ENCODE data around the gene AURKAIP1.
"Not testable (repeated sequence)": the region's sequence is repeated elsewhere in the genome, so short reads cannot be mapped to it uniquely, and the experiment has no call there.

Gene AURKAIP1

DNA sequence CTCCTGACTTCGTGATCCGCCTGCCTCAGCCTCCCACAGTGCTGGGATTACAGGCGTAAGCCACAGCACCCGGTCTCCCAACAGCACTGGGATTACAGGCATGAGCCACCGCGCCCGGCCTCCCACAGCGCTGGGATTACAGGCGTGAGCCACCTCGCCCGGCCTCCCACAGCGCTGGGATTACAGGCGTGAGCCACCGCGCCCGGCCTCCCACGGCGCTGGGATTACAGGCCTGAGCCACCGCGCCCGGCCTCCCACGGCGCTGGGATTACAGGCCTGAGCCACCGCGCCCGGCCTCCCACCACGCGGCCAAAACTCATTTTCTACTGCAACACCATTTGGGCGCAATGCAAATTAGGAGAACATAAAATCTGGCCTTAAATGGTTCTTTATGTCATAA lies 10.3 kb upstream of the AURKAIP1 start:
- DNase-seq = not testable (repeated sequence)

GRCh38 chr1:1381294-1381693 lies 6.3 kb upstream of the AURKAIP1 start:
- no peak for DNase-seq

DNA sequence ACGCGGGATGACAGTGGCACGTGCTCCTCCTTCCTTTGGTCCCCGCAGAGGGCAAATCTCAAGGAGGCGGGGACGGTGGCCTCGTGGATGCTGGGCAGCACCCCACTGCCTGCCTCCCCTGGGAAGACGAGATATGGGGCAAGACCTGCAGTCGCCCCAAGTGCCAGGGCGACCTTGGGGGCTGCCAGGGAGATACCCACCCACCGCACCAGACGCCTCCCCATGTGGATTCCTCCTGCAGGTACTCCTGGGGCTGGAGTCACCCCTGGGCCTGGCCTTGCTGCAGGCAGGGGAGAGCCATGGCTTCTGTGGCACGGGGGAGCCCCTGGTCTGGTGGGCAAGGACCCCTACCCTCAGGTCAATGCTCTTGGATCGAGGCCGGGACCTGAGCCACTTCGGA lies 5.9 kb upstream of the AURKAIP1 start:
- no peak for DNase-seq

DNA sequence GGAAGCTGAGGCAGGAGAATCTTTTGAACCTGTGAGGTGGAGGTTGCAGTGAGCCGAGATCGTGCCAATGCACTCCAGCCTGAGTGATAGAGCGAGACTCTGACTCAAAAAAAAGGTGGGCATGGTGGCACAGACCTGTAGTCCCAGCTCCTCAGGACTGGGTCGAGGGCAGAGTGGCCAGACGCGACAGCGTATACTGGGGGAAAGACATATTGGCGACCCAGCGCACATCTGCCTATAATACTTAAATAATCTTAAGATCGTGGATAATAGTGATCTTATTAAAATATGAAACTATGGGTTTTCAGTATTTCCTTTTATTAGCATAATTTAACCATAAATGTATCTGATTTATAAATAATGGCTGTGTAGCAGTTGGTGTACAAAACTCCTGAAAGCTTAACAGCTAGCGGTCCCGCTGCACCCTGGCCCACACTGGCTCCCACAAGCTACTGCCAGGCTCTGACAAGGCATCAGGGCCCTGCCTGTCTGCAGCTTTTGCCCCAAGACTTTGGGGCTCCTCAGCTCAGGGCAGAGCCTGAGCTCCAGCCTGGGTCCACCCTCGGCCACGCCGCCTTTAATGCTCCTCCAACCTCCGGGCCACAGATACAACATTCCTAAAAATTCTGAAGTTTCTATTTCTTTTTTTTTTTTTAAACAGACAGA lies 2.7 kb upstream of the AURKAIP1 start:
- no peak for DNase-seq

DNA sequence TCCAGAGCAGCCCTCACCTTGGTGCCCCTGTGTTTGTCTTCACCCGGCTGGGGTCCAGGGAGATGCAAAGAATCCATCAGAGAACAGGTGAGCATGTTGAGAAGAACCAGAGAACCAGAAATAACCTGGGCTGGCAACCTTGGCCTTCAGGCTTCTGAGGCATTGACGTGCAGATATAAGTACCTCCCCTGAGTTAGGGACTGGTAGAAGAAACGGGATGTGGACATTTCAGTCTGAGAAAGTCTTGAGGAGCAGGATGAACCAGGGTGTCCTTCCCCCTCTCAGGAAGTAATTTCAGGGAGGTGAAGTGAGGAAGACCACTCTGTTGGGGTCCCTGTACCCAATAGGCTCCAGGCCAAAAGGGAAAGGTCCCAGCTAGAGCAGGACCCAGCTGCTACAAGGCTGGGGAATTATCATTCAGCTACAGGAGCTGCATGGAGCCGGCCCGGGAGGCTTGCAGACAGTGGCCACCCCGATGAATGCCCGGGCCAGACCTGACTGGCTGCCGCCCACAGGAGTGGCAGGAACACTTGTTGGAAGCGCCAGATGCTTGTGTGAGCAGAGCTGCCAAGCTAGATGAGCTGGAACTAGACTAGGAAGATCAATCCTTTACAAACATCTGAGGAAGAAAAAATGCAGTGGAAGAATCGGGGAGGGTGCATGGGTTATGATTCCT lies 1.7 kb upstream of the AURKAIP1 start:
- DNase-seq = no peak

GRCh38 chr1:1374589-1374928 lies 448 bp downstream of the AURKAIP1 start:
- DNase-seq = peak in 1 of 3 donors; percentile 25

- DNase-seq = no peak
These were observed 1.0 kb downstream of the AURKAIP1 start for GRCh38 chr1:1373815-1374588.

DNA sequence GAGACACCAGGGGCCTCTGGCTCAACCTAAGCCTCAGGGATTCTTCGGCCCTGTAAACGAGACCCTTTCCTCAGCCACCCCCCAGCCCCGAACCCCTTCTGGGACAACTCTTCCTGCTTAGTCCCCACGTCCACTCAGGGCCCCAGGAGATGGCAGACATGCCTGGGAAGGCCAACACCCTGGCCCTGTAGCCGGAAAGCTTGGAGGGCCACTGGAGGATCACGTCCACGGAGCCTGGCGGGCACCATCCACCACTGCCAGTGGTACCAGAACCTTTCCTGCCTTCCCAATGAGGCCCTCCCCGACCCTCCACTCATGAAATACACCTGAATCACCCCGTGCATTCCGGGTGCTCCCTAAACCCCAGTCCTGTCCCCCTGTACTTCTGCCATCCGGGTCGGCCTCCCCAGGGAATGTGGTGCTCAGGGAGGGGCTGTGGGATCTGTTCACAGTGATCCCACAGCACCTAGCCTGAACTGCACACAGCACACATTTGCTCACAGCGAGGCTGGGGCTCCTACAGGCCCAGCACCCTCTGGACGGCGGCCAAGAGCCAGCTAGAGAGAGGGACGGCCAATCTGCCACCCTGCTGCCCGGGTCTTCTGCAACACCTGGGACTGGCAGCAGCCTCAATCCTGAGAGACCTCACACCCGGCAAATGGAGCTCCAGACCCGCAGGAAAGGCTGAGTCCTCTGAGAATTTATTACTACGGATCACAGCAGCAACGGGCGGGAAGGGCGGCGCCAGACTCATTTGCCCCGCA lies 1.8 kb downstream of the AURKAIP1 start:
- no peak for DNase-seq

DNA sequence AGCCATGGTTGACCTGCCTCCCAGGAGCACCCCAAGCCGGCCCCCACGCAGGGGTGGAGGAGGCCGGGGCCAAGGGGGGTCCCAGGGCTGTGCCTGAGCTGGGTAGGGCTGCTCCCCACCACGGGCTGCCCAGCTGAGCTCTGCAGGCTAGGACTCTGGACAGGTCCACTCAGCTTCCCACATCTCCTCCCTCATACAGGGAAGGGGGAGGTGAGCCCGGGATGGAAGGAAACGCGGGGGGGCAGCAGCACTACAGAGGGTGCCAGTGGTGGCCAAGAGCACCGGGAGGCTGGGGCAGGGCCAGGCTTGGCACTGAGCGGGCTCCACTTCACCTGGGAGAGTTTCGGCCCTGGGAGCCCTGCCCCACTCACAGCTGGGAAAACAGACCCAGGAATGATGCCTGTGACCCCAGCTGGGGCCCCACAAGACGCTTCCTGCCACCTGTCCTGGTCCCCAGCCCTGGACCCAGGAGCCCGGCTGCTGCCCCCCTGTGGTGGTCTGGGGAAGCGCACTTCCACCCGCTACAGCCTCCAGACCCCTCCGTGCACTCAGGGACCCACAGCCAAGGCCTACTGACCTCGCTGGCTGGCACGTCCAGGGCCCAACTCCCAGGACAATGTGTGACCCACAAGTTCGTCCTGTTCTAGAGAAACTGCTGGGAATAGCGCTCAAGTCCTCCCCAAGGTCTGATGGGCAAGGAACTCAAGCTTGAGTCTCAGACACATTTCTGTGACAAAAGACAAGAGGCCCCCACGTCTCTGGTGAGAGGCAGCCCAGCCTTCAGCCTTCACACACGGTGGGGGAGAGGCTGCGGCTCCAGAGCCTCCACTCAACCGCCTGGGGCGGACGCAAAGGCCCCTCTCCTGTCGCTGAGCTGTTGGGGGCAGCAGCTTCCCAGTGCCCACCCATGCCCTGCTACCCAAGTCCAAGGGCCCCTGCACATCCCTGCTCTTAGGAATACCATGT lies 3.0 kb downstream of the AURKAIP1 start:
- DNase-seq = peak; percentile 61 to 81 (median 68)

DNA sequence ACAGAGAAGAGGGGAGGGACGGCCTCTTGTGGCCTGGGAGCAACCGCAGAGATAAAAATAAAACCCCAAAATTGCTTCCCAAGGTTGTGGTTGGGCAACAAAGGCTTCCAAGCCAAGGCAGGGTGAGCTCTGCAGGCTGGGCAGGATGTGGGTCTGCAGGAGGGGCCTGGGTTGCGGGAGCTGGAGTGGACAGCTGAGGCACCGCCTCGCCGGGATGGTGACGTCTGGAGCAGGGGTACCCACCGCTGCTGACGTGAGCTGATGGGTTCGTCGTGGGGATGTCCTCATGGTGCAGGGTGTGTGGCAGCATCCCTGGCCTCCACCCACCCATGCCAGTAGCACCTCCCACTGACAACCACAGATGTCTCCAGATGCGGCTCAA lies 3.7 kb downstream of the AURKAIP1 start:
- DNase-seq = no peak

GRCh38 chr1:1370771-1371300 lies 4.2 kb downstream of the AURKAIP1 start:
- DNase-seq = no peak

DNA sequence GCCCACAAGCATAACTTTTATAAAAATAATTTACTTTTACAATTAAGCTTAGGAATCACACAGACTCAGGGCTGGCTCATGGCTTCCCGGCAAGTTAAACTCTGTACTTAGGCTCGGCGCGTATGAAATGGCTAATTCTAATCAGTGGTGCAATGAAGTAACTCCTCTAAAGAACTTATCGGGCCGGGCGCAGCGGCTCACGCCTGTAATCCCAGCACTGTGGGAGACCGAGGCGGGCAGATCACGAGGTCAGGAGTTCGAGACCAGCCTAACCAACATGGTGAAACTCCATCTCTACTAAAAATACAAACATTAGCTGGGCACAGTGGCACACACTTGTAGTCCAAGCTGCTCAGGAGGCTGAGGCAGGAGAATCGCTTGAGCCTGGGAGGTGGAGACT lies 4.9 kb downstream of the AURKAIP1 start:
- DNase-seq = not testable (repeated sequence)

GRCh38 chr1:1367315-1367714 lies 7.7 kb downstream of the AURKAIP1 start:
- no peak for DNase-seq

GRCh38 chr1:1366699-1367066 lies 8.3 kb downstream of the AURKAIP1 start:
- no peak for DNase-seq

- no peak for DNase-seq
These were observed 8.9 kb downstream of the AURKAIP1 start for GRCh38 chr1:1365875-1366698.

- DNase-seq = no peak
These were observed 10.7 kb downstream of the AURKAIP1 start for GRCh38 chr1:1364266-1364665.

DNA sequence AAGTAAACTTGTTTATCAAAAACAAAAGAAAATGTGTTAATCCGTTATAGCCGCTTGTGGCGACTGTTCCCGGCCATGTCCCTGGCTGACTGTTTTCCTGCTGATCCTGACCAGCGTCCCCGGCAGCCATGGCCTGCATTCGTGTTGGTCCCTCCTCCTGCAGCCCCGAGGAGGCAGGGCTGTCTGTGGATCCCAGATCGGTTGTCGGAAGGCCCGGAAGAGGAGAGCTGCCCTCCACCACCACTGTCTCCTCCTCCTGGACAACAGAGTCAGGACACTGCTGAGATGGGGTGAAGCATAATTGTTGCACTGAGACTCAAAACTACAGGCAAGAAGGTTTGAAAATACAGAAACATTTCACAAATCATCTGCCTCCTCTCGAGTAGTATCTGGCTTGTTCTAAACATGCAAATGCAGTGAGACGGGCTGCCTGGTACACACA lies 13.0 kb downstream of the AURKAIP1 start:
- DNase-seq = no peak

DNA sequence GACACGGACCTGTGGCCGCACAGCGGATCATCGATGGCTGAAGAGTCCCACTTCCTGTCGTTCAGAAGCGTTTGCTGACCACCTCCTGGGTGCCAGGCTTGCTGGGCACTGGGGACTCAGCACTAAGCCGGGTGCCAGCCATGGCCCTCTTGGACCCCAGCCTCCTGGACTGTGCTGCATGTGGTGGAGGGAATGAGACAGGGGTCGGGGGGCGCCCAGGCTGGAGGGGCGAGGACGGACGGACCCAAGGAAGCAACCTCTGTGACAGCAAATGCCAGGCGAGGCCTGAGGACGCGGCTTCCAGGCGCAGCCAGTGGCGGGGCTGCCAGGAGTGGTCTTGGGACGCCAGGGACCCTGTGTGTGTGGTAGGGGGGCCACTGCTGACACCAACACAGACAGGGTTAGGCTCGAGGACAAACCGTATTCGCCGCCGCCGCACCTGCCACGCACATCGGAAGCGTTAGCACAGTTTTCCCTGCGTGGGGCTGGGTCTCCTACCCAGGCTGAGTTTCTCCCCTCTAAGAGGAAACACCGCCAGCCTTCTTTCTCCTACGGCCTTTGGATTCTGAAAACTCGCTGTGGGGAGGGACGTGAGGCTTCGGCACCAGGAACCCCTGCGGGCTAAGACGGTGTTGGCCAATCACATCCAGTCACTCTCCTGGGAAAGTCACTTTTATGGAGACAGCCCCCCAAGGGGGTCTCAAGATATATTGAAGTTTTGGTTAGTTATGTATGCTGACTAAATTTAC lies 13.6 kb downstream of the AURKAIP1 start:
- no peak for DNase-seq

DNA sequence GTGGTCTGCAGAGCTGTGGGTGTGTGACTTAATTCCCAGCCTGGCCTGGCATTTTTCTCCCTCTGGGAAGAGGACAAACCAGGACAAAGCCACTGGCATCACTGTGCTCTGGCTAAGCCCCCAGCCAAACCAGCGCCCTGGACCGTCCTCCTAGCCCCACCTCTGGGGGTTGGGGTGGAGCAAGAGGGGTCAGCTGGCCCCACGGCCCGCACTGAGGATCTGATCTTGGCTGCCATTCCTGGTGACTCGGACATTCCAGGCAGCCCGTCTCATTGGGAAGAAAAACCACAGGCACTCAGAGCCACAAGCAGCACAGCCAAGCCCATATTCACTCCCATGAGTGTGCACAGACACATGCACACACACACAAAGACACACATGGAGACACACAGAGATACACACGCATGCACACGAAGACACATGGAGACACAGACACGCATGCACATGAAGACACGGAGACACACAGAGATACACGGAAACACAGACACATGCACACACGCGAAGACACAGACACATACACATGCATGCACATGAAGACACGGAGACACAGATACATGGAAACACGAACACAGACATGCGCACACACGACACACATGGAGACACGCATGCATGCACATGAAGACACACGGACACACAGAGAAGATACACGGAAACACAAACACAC lies 14.4 kb downstream of the AURKAIP1 start:
- DNase-seq = no peak

All from suppressor macrophage treated with lipopolysaccharide for 1 hour (primary cell).